Testis (tissue), 2 donors: ENCODE data around the gene KDM7A.

ENCODE experiments used
- POLR2A ChIP-seq: fragments of 450-650 bp; IDR thresholded peaks from one replicate; pipeline ENCODE4 v1.6.1; 2017; ENCODE audit warnings: antibody characterized with exemption, mild to moderate bottlenecking, moderate library complexity
- TF ChIP-seq, protein P1 (sequence below), 3 experiments: fragments of 450-650 bp in 2 of 3; fragments of 200-600 bp in 1 of 3; sonication (generic) in 1 of 3; IDR thresholded peaks; one replicate each; pipeline ENCODE4 v1.5.1; 2016 to 2019; ENCODE audit warnings: antibody characterized with exemption in 3 of 3, mild to moderate bottlenecking in 2 of 3, moderate library complexity in 1 of 3

DNA sequence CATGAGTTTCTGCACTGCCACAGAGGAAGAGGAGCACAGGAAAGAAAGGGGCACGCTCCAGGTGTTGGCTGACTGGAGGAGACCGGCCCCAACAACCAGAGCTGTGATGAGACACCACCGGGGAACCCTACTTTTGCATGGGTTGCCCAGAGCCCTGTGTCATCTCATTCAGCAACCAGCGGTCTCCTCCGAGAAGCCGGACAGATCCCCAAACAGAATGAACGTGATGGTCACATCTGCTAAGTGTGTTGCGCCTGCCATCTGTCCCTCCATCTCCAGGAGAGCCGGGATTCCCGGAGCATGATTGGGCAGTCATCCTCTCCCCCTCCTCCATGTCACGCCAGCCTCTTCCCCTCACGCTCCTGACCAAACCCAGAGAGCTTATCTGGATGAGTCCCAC lies 136.9 kb downstream of the KDM7A start:
- TF ChIP-seq, protein P1, sequence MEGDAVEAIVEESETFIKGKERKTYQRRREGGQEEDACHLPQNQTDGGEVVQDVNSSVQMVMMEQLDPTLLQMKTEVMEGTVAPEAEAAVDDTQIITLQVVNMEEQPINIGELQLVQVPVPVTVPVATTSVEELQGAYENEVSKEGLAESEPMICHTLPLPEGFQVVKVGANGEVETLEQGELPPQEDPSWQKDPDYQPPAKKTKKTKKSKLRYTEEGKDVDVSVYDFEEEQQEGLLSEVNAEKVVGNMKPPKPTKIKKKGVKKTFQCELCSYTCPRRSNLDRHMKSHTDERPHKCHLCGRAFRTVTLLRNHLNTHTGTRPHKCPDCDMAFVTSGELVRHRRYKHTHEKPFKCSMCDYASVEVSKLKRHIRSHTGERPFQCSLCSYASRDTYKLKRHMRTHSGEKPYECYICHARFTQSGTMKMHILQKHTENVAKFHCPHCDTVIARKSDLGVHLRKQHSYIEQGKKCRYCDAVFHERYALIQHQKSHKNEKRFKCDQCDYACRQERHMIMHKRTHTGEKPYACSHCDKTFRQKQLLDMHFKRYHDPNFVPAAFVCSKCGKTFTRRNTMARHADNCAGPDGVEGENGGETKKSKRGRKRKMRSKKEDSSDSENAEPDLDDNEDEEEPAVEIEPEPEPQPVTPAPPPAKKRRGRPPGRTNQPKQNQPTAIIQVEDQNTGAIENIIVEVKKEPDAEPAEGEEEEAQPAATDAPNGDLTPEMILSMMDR (IDR thresholded peaks at IDR 0.05): no peak
- TF ChIP-seq POLR2A: no peak
